ENCODE results near the gene ADGRL1. TPM values are rescaled to one million over a fixed set of nuclear protein-coding genes. Genes with fewer than 3 reads are reported as not detected.

Gene ADGRL1
- total RNA-seq, 2 donors from 2014 or later, result 23.9 to 26.1 TPM

DNA sequence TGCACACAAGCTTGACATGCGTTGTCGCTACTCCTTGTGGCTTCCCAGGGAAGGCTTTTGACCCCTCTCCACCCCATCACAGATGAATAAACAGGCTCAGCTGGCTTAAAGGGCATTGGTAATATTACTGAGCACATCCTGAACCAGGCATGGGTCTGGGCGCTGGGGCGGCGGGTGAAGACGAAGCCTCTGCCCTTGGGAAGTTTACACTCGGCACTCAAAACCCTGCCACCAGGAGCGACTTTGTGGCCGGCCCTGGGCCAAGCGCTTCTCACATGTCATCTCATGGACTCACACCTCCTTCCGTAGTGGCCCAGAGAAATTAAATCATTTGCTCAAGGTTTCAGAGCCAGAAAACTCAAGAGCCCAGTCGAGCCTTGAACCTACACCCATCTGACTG lies 37.0 kb downstream of the ADGRL1 start:
- intact Hi-C loops (cut with DNase I), result no loop called here
- ATAC-seq (no peak), DNase-seq (no peak)

DNA sequence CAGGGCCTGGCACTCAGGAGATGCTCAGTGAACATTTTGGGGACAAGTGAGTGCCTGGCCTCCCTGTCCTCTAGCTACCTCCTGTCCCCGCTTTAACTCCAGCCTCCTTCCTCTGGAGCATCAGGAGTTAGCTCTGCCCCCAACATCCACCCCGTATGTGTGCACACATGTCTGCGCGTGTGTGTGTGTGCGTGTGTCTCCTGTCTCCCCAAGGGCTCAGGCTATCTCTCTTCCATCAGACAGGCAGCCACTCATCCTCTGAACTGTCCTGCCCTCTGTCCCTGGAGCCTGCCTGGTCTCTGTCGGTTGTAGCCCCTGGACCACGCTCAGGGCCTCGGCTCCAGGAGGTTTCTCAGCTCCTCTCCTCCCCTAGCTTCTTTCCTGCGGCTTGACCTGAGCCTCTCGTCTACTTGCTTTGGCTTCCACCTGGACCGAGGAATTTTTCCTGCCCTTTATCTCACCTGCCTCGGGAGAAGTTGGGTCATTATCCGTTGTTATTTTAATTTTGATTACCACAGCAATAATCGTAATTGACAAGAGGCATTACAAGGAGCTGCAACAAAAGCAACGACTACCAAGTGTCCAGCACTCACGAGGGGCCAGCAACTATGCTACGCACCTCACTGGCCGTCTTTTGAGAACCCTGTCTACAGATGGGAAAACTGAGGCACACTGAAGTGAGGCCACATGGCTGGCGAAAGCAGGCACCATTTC lies 37.6 kb downstream of the ADGRL1 start:
- intact Hi-C loops (cut with DNase I), result no loop called here
- ATAC-seq, result no peak

DNA sequence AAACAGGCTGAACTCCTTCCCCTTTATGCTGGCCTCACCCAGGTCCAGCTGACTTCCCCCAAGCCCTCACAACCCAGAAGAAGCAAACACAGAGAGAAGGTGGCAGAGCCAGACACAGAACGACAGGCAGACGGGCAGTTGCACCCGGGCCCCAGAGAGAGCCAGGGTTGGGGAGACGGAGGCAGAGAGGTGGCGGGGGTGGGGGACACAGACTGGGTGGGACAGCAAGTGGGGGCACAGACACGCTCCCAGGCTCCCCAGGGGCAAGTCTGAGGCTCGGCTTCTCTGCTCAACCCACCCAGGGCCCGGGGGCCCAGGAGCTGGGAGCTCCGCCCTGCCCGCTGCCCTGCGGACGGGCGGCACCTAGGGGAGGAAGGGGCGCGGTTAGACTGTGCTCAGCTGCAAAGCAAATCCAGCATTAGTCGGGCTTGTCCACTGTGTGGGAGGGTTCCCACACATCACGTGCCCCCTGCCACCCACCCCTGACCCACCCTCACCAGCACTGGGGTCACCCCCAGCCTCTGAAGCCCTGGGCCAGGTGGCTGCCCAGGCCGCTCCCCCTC lies 38.3 kb downstream of the ADGRL1 start:
- DNase-seq (no peak), ATAC-seq (peak; percentile 29 to 62)
- intact Hi-C loops (cut with DNase I), result no loop called here

More for the DNA sequence above, 37.6 kb downstream of the ADGRL1 start:
- no peak for DNase-seq

DNA sequence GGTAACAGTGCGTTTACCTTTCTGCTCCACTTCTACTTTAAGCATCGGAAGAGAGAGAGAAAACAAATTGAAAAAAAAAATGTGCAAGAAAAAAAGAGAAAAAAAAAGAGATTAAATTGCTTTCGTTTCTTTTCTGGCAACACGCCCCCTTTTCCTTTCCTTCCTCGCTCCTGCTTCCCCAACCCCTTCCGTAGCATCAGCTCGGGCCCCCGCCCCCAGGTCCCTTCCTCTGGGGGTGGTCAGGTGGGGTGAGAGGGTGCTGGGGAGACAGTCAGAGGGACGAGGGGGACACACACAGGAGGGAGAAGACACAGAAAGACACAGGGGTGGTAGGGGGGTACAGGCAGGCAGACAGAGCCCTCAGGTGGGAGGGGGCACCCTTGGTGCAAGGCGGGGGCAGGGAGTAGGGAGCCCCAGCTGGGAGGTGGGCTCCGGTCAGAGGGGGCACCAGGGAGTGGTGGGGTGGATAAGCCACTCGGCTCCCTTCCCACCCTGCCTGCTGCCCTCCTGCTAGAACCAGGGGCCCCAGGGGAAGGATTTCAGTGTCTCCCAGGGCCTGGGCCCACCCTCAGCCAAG lies 38.9 kb downstream of the ADGRL1 start:
- DNase-seq, result no peak

DNA sequence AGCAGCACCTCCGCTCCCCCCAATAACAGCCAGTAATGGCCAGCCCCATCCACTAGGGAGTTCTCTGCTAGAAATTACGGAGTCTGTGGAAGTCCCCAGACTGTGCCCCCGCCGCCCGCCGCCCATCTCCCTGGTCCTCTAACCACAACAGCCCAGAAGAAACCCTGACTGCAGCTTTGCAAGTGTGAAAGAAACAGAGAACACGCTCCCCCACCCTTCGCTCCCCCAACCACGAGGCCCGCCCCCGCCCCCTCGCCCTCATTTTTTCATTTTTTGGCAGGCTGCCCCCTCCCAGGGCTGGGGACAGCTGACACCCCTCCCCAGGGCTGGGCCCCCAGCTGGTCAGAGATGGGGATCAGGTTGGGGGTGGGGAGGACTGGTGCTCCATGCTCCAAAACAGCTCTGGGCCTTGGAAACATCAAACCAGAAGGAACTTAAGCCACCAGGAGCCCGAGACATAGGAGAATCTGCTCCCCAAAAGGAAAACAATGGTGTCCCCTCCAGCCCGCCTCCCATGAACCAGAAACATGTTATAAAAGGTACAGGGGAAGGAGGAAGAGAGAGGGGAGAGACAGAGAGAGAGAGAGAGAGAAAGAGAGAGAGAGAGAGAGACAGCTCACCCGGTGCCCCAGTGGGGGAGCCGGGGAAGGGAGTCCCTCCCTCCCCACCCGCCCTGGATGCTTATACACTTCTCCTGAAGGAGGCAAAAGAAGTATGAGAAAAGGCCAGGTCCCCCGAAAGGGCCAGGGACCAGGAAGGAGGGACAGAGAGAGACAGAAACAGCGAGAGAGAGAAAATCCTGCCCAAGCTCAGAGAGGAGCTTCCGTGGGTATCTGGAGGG lies 39.8 kb downstream of the ADGRL1 start:
- intact Hi-C loops (cut with DNase I), result no loop called here
- no peak for ATAC-seq
- DNase-seq, result no peak

More for the DNA sequence above, 38.9 kb downstream of the ADGRL1 start:
- ATAC-seq, result peak; percentile 3 to 33
- intact Hi-C loops (cut with DNase I), result no loop called here

DNA sequence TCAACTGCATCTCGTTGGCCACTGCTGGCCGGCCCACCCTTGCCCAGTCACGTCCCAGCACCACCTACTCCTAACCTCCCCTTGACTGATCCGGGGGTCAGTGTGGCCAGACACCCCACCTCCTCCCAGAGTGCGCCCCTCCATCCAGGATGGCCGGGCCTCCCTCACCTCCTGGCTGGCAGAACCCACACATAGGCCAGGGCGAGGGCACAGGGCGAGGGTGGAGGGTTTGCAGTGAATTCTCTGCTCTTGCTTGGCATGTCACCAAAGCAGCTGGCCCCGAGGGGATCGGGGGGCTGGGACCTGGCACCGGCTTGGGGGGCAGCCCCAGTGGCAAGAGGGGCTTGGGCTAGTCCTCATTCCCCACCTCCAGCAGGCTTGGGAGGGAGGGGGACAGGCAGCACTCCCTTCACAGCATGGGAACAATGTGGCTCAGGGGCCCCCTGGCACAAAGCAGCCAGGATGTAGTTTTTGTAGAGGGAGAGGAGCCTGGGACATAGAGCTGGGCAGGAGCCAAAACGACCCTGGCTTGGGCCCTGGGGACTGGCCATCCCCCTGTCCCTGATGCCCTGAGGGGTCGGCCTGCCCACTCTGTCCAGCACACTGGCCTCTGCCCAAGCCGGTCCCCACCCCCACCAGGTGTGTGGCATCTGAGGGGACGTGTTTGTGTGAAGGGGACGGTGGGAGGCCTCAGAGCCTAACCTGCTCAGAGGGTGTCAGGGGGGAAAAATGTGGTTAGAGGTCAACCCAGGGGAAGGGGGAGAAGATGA lies 41.1 kb downstream of the ADGRL1 start:
- intact Hi-C loops (cut with DNase I), result no loop called here
- DNase-seq (no peak), ATAC-seq (no peak)

DNA sequence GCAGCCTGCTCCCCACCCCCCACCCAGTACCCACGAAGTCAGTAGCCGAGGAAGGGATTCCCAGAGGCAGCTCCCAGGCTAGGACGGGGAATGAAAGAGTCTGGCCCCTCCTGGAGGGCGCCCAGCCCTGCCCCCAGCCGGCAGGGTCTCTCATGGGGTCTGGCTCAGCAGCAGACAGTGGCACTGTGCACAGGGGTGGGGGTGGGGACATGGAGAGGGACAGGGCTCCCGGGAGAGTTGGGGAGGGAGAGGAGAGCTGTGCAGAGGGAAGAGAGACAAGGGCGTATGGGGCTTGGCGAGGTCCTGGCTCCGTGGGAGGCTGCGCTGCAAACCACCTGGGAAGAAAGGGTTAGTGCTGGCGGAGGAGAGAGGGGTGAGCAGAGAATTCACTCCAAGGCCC lies 41.9 kb downstream of the ADGRL1 start:
- intact Hi-C loops (cut with DNase I), result no loop called here
- no peak for ATAC-seq
- DNase-seq, result no peak

DNA sequence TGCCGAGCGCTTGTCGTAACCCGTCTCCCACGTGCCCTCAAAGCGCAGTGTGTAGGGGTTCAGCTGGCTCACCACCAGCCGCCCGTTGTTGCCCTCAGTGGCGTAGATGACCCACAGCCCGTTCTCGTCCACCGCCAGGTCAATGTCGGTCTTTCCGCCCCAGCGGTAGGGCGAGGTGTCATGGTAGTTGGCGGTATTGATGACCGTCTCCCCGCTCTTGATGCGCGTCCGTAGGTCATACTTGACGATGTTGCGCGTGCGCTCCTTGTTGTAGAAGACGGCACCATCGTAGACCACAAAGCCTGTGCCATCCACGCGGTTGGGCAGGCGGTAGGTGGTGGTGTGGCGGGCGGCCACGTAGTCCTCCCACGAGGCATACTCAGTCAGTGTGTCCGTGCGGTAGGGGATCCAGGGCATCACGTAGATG lies 43.1 kb downstream of the ADGRL1 start:
- intact Hi-C loops (cut with DNase I), result no loop called here
- no peak for DNase-seq

DNA sequence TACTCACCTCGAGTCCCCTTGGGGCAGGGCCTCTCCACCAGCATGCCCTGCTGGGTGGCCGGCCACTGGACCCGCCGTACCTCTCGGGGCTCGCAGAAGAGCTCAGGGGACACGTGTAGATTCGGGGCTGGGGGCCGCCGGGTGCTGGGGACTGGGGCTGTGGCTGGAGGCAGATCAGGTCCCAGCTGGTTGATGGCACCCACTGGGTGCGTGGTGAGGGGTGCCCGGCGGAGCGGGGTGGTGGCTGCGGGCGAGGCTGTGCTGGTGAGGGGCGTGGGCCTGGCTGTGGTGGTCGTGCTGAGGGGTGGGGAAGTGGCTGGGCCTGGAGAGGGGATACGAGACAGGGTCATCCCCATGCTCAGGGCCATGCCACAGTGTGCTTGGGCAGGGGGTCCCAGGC lies 44.7 kb downstream of the ADGRL1 start:
- ATAC-seq (no peak), DNase-seq (no peak)
- intact Hi-C loops (cut with DNase I), result no loop called here

More for the DNA sequence above, 43.1 kb downstream of the ADGRL1 start:
- no peak for ATAC-seq

DNA sequence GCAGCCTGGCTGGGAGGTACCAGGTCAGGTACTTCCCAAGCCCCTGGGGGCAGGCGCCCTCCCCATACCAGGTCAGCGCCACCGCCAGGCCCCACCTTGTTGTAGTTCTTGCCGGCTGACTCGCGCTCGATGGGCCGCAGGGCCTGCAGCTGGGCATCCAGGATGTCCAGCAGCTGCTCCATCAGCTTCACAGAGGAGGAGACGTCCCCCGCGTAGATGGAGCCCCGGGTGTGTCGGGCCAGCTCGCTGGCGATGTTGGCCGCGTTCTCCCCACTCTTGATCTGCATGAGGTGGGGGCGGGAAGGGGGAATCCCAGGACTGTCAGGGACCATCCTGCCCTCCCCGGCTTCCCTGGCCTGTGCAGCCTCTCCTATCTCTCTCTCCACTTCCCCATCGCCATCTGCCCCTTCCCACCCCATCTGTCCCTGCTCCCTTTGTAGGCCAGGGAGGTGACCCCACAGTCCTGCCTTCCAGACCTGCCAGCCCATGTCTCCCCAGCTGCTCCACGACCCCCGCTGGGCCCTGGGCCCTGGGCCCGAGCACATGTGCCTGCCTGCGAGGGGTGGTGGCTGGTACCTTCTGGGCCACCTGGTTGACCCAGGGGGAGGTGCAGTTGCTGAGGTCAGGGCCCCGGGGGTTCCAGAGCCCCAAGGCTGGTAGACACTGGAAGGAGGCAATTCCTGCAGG lies 45.8 kb downstream of the ADGRL1 start:
- intact Hi-C loops (cut with DNase I), result no loop called here
- ATAC-seq, result no peak
- no peak for DNase-seq

DNA sequence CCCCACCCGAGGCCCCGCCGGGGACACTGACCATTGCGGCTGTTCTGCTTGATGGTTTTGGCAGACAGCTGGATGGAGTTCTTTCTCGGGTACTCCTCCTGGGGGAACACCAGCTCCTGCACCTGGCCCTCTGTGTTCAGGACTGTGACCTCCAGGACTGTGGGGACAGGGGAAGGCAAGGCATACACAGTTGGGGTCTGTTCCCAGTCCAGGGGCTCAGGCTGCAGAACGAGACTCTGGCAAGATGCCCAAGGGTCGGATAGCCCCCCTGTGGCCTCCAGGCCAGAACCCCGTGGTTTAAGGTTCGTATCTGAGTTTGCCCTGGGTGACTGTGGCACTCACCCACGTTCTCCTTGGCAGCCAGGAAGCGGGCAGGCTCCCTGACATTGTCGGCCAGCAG lies 46.9 kb downstream of the ADGRL1 start:
- ATAC-seq, result no peak

DNA sequence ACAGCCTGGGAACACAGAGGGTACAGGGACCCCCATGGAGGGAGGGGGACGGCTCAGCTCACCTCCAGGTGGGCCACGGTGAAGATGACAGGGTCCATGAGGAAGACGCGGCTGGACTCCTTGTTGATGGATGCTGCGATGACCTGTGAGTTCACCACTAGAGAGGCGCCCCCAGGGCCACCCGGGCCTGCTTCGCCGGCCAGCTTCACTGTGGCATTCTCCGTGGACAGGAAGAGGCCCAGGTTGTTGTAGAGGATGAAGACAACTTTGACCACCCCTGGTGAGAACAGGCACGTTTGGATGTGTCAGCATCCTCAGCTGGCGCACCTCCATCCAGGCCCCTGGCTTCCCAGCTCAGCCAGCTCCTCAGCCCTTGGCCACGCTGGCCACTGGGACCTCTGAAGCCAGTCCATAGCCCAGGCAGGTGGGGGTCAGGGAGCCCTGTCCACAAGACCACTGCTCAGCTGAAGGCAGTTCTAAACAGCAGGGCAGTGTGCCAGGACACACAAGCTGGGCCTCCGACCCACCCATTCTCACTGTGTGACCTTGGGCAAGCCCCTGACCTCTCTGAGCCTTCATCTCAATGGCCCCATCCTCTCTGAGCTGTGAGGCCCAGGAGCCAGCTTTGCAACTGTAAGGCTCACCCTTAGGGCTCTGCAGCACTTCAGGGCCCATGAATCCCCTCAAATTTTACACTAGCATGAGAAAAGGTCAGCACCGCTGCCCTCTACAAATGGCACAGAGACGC lies 47.5 kb downstream of the ADGRL1 start:
- intact Hi-C loops (cut with DNase I), result loop anchor here in 1 of 2 donors (10.0 kb wide), 1 partner anchor 186 kb away; no protein-coding TSS in a partner anchor
- no peak for ATAC-seq
- DNase-seq, result no peak

More for the DNA sequence above, 46.9 kb downstream of the ADGRL1 start:
- DNase-seq, result no peak
- intact Hi-C loops (cut with DNase I), result loop anchor here in 1 of 2 donors (10.0 kb wide), 1 partner anchor 186 kb away; no protein-coding TSS in a partner anchor

DNA sequence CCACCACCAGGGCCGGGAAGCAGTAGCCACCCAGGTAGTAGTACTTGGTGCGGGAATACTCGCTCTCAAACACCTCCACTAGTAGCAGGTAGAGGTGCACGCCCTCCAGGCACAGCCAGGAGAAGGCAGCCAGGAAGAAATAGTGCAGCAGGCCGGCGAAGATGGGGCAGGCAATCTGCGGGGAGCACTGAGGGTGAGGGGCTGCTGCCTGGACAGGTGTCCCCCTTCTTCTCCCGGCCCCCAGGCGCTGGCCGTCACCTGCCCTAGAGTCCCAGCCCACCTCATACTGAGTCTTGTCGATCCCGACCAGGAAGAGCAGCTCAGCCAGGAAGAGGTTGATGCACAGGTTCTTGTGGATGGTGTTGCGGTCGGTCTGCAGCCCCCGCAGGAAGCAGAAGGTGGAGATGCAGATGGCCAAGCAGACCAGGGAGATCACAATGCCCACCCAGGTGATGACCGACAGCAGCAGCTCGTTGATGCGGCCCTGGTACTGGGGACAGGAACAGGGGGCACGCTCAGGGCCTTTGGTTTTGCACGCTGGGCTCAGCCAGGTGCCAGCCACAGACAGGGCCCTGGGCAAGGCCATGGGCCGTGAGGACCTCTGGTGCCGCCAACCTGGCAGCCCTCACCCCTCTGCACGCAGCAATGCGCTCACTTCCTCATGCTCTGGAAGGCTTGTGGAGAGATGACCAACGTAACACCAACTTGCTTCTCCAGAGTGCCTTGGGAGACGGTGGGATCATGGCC lies 48.8 kb downstream of the ADGRL1 start:
- DNase-seq (no peak), ATAC-seq (no peak)
- intact Hi-C loops (cut with DNase I), result loop anchor here in 1 of 2 donors (10.0 kb wide), 1 partner anchor 188 kb away; no protein-coding TSS in a partner anchor

DNA sequence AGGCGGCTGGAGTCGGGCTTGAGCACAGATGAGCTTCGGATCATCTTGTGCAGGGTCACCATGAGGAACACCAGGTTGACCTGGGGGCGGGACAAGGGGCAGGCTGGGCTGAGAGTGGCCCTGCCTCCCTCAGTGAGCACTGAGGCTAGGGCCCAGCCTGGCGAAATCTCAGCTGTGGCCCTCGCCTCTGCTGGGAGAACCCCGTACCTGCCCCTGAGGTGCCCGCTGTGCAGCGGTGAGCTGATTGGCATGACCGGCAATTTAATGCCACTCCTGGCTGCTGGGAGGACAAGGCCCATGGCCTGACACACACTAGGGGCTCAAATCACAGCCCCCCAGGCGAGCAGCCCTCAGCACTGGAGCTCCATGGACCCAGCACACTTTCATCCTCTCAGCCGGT lies 49.8 kb downstream of the ADGRL1 start:
- intact Hi-C loops (cut with DNase I), result loop anchor here in 1 of 2 donors (10.0 kb wide), 1 partner anchor 189 kb away; no protein-coding TSS in a partner anchor
- DNase-seq (no peak), ATAC-seq (no peak)

DNA sequence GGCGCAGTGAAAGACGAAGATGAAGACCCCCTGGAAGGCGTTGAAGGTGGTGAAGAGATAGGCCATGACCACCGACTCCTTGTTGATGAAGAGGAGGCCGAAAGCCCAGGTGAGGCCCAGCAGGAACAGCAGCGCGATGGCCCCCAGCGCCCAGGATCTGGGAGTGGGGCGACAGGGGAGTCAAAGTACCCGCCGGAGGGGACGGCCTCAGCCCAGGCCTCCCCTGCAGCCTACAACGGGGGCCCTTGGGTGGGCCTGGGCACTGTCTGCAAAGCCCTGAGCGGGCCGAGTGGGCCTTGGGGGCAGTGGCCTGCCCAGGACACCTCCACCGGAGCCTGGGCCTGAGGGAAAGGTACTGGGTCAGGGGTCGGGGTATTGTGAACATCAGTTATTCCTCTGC lies 50.6 kb downstream of the ADGRL1 start:
- DNase-seq (no peak), ATAC-seq (no peak)
- intact Hi-C loops (cut with DNase I), result loop anchor here in 1 of 2 donors (10.0 kb wide), 1 partner anchor 189 kb away; no protein-coding TSS in a partner anchor

DNA sequence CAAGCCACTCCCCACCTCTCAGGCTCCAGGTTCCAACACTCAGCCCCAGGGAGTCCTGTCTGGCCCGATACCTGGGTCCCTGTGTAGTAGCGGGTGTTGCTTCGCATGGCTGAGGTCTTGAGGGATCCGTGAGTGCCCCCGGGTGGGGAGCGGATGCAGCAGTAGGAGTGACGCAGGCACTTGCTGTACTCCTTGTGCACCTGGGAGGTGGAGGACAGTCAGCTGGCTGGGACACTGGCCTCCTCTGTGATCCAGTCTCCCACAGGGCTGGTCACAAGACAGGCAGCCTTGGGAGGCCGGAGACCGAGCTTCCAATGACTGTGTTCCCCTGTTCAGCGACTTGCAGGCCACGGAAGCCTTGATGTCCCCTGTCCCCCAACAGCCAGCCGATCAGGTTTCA lies 53.3 kb downstream of the ADGRL1 start:
- intact Hi-C loops (cut with DNase I), result loop anchor here in 1 of 2 donors (10.0 kb wide), 1 partner anchor 192 kb away; no protein-coding TSS in a partner anchor
- ATAC-seq, result no peak
- DNase-seq, result no peak
